ENCODE data around the gene INHBE. TPM values are rescaled to one million over a fixed set of nuclear protein-coding genes. Genes with fewer than 3 reads are reported as not detected.

Gene INHBE
- total and polyA plus RNA-seq, 2 of the 8 experiments (the other 6 are each of a cell fraction or from before 2014, with no cell fraction given) = 10.2 to 18.8 TPM

DNA sequence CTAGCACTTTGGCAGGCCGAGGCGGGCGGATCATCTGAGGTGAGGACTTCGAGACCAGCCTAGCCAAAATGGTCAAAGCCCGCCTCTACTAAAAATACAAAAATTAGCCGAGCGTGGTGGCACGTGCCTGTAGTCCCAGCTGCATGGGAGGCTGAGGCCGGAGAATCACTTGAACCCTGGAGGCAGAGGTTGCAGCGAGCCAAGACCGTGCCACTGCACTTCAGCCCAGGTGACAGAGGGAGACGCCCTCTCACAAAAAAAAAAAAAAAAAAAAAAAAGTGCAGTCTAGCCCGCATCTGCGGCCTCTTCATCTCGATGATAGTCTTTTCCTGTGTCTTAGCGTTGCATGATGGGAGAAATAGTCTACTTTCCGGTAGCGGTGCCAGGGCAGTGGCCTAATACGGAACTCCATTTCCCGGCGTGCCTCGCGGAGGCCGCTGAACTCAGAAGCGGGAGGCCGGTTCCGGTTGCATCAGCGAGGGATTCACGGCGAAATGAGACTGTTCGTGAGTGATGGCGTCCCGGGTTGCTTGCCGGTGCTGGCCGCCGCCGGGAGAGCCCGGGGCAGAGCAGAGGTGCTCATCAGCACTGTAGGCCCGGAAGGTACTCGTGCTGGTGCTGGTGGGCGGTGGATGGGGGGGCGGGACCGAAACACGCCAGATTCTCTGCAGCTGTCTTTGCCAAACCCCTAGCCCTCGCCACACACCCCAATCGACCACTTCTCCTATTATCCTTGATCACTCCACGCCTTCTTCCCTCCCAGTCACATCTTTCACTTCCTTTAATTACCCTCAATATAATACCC lies 32.7 kb downstream of the INHBE start, which contains the start of gene MARS1:
MARS1 (plus strand) TSS at position 472 of the 805 bp plus-strand sequence; CDS start at position 495, 23 bp downstream.
- H4K91ac ChIP-seq (replicated peaks; ENCODE audit: insufficient read length, low read length) = peak within 1 kb of the TSS; percentile 44
- H3K79me1 ChIP-seq (ENCODE audit: low read depth, low read length) = peaks cover 8% of the 10 kb centered on the region; the same call in 1 of the 2 replicates
- H3K4me1 ChIP-seq (replicated peaks in 1 of 4; ENCODE audit: control insufficient read depth in 3 of 4, insufficient read depth in 4 of 4, low read length in 3 of 4) = peaks cover 0 to 7% (median 2%) of the 10 kb centered on the region in 4 experiments; a peak in 5 of 7 replicates
- peak within 1 kb of the TSS; percentile 87 for H3K4ac ChIP-seq (replicated peaks; ENCODE audit: insufficient read length, low read depth, low read length)
- H3K4me3 ChIP-seq (ENCODE audit: extremely low read depth in 1 of 4, insufficient read depth in 2 of 4, low read depth in 3 of 4, low read length in 4 of 4) = peak within 1 kb of the TSS; percentile 77 to 99 (median 94)
- ChIA-PET CTCF (ENCODE audit: partially characterized antibody) (interaction anchor here (0.6 to 25.1 kb wide), 6 partner anchors 10 to 96 kb away, joined by 3 to 441 read pairs (median 4); partner anchors contain the start of genes GLI1 and INHBE), POLR2A (ENCODE audit: partially characterized antibody) (interaction anchor here (1.0 to 1.5 kb wide), 5 partner anchors 39 to 358 kb away, joined by 3 to 5 read pairs (median 3); no protein-coding TSS in a partner anchor)
- peaks cover 14 to 26% of the 10 kb centered on the region in 2 experiments for H3K79me2 ChIP-seq (ENCODE audit: control insufficient read depth in 1 of 2, insufficient read depth in 2 of 2, low read length in 2 of 2)
- peak within 1 kb of the TSS; percentile 98 for H4K8ac ChIP-seq (ENCODE audit: extremely low read depth, insufficient read depth, low read length)
- H2BK120ac ChIP-seq (replicated peaks; ENCODE audit: low read depth, low read length) = no peak within 1 kb of the TSS
- peaks cover 21 to 40% (median 35%) of the 10 kb centered on the region in 4 experiments for H3K36me3 ChIP-seq (ENCODE audit: control insufficient read depth in 2 of 4, insufficient read depth in 4 of 4, low read length in 3 of 4)
- no peak within 1 kb of the TSS for H3K23ac ChIP-seq (ENCODE audit: insufficient read length)
- peak; percentile 39 for FAIRE-seq
- peak; percentile 85 to 88 for DNase-seq (ENCODE audit: low read depth in 1 of 2, low spot score in 2 of 2)
- peak within 1 kb of the TSS; percentile 93 for H3K27ac ChIP-seq (ENCODE audit: low read depth, low read length)
- no peak within 1 kb of the TSS for H2AFZ ChIP-seq (ENCODE audit: low read length)
- H2BK20ac ChIP-seq (ENCODE audit: low read length) = no peak within 1 kb of the TSS
- H3K27me3 ChIP-seq (replicated peaks in 1 of 4; ENCODE audit: control insufficient read depth in 3 of 4, extremely low read depth in 1 of 4, insufficient read depth in 3 of 4, low read length in 3 of 4) = no peaks in the 10 kb centered on the region
- no peak within 1 kb of the TSS for H3K14ac ChIP-seq (ENCODE audit: insufficient read length)
- WGBS, 2 experiments (ENCODE audit: extremely low coverage in 1 of 2, insufficient coverage in 1 of 2, insufficient read length in 1 of 2, insufficient replicate concordance in 2 of 2, low coverage in 1 of 2, low lambda C conversion rate in 2 of 2, missing lambda C conversion rate in 1 of 2) = 15 to 100% methylated on average over 1 to 43 of the region's 47 CpGs
- no peaks in the 10 kb centered on the region; a peak in 1 of 4 replicates for H3K9me3 ChIP-seq (ENCODE audit: insufficient read depth in 2 of 2, low read depth in 1 of 2, low read length in 1 of 2)
- H4K20me1 ChIP-seq (replicated peaks in 1 of 2; ENCODE audit: control insufficient read depth in 1 of 2, insufficient read depth in 2 of 2, low read length in 2 of 2) = peaks cover 0 to 3% of the 10 kb centered on the region in 2 experiments
- H3K18ac ChIP-seq (ENCODE audit: extremely low read depth, low read length) = peak within 1 kb of the TSS; percentile 95
- H2BK5ac ChIP-seq (ENCODE audit: low read depth, low read length) = peak within 1 kb of the TSS; percentile 98
- peak within 1 kb of the TSS; percentile 85 for H3K56ac ChIP-seq (replicated peaks; ENCODE audit: insufficient read length, low read depth, low read length)
- H2AK5ac ChIP-seq (ENCODE audit: low read depth, low read length) = peak within 1 kb of the TSS; percentile 75
- peak within 1 kb of the TSS; percentile 55; the same call in 1 of the 2 replicates for H2BK15ac ChIP-seq (ENCODE audit: low read length)
- H3K4me2 ChIP-seq (ENCODE audit: insufficient read depth in 1 of 2, low read depth in 2 of 2, low read length in 2 of 2) = peak within 1 kb of the TSS; percentile 66 to 74
- peaks cover 7% of the 10 kb centered on the region; the same call in 1 of the 2 replicates for H3K23me2 ChIP-seq (ENCODE audit: low read depth, low read length)
- H2BK12ac ChIP-seq (ENCODE audit: low read depth, low read length) = peak within 1 kb of the TSS; percentile 91
- H3K9ac ChIP-seq (replicated peaks in 1 of 4; ENCODE audit: extremely low read depth in 1 of 4, low read depth in 3 of 4, low read length in 3 of 4) = peak within 1 kb of the TSS; percentile 87 to 99 (median 93)
- H4K5ac ChIP-seq (ENCODE audit: insufficient read length, low read depth, low read length) = peak within 1 kb of the TSS; percentile 83
- TF ChIP-seq EP300 (IDR thresholded peaks at IDR 0.05; ENCODE audit: borderline replicate concordance in 1 of 2, low read depth in 2 of 2, low read length in 2 of 2) = no peak
- TF ChIP-seq, protein P1, sequence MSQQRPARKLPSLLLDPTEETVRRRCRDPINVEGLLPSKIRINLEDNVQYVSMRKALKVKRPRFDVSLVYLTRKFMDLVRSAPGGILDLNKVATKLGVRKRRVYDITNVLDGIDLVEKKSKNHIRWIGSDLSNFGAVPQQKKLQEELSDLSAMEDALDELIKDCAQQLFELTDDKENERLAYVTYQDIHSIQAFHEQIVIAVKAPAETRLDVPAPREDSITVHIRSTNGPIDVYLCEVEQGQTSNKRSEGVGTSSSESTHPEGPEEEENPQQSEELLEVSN (IDR thresholded peaks at IDR 0.05) = 0 out of 2 replicates have a peak, but pooled peaks have one; percentile 19
- peak; percentile 52; the same call in 1 of the 2 replicates for TF ChIP-seq RBBP5 (IDR thresholded peaks at IDR 0.05; ENCODE audit: borderline replicate concordance, low read depth, low read length)
- TF ChIP-seq, protein P2, sequence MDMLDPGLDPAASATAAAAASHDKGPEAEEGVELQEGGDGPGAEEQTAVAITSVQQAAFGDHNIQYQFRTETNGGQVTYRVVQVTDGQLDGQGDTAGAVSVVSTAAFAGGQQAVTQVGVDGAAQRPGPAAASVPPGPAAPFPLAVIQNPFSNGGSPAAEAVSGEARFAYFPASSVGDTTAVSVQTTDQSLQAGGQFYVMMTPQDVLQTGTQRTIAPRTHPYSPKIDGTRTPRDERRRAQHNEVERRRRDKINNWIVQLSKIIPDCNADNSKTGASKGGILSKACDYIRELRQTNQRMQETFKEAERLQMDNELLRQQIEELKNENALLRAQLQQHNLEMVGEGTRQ (IDR thresholded peaks at IDR 0.05; ENCODE audit: low read length) = no peak
- TF ChIP-seq NANOG (IDR thresholded peaks at IDR 0.05; ENCODE audit: insufficient read depth, low read depth, low read length, poor library complexity, severe bottlenecking) = no peak
- TF ChIP-seq KDM5A (IDR thresholded peaks at IDR 0.05; ENCODE audit: low read length) = no peak
- TF ChIP-seq BACH1 (IDR thresholded peaks at IDR 0.05; ENCODE audit: low read length) = no peak
- TF ChIP-seq, protein P3, sequence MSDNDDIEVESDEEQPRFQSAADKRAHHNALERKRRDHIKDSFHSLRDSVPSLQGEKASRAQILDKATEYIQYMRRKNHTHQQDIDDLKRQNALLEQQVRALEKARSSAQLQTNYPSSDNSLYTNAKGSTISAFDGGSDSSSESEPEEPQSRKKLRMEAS (IDR thresholded peaks at IDR 0.05) = peak; percentile 65
